Body of pancreas (tissue), 4 donors: Measurements from ENCODE around the gene PODXL.

Experiments
- CTCF ChIP-seq, 7 experiments: fragments of 450-650 bp in 4 of 7; fragments of 200-600 bp in 3 of 7; sonication (generic) in 3 of 7; IDR thresholded peaks; one replicate each; pipeline ENCODE4 v1.5.1; 2016 to 2019; ENCODE audit warnings: antibody characterized with exemption in 7 of 7
- POLR2A ChIP-seq, 3 donors: fragments of 450-650 bp; IDR thresholded peaks; one replicate each; pipeline ENCODE4 v1.6.1; 2016; ENCODE audit warnings: antibody characterized with exemption in 3 of 3, mild to moderate bottlenecking in 2 of 3

DNA sequence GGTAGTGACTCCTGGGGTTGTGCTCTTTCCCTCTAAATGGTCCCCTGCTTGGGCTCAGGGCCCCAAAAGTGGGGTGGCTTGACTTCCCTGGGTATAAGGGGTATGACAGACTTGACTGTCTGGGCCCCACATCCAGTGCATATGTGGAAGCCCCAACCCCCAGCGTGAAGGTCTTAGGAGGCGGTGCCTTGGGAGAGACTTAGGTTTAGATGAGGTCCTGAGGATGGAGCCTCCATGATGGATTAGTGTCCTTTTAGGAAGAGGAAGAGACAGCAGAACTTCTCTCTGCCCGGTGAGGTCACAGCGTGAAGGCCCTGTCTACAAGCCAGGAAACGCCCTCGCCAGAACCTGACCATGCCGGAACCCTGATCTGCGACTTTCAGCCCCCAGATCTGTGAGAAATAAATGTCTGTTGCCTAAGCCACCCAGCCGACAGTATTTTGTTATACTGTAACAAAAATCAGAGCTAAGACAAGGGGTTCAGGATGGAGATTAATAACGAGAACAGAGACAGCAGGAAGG, 23.8 kb downstream of the PODXL start:
- TF ChIP-seq CTCF (IDR thresholded peaks at IDR 0.05) (no peak), POLR2A (IDR thresholded peaks at IDR 0.05) (no peak)
